HG02981 (cell line): Measurements from ENCODE around the gene COL27A1.

Source experiments
- ATAC-seq: cut with Tn5 transposase; IDR thresholded peaks from one replicate; pipeline ENCODE4 v1.9.1; 2021; ENCODE audit warnings: mild to moderate bottlenecking, moderate library complexity; ENCODE audit not compliant: unreplicated experiment

The COL27A1 gene

GRCh38 chr9:114155263-114155994 is at the start of gene COL27A1:
TSS of gene COL27A1 (plus strand) at chr9:114155537. CDS start at chr9:114155951, 414 bp downstream.
- peak; percentile 91 for ATAC-seq

- peak; percentile 18 for ATAC-seq
These were observed 47.9 kb upstream of the COL27A1 start for GRCh38 chr9:114107286-114108001.

- ATAC-seq, result peak; percentile 48
These were observed 47.1 kb upstream of the COL27A1 start for GRCh38 chr9:114108016-114108833.

GRCh38 chr9:114109124-114109523 is 46.2 kb upstream of the COL27A1 start:
- ATAC-seq, result no peak

- no peak for ATAC-seq
These were observed 45.2 kb upstream of the COL27A1 start for GRCh38 chr9:114110180-114110579.

GRCh38 chr9:114112325-114112724 is 43.0 kb upstream of the COL27A1 start:
- ATAC-seq, result no peak

GRCh38 chr9:114112778-114113584 is 42.4 kb upstream of the COL27A1 start:
- no peak for ATAC-seq

GRCh38 chr9:114114364-114114763 is 41.0 kb upstream of the COL27A1 start:
- ATAC-seq, result no peak

GRCh38 chr9:114115654-114116125 is 39.6 kb upstream of the COL27A1 start:
- no peak for ATAC-seq

GRCh38 chr9:114116126-114116747 is 39.1 kb upstream of the COL27A1 start:
- no peak for ATAC-seq

- no peak for ATAC-seq
These were observed 37.7 kb upstream of the COL27A1 start for GRCh38 chr9:114117614-114117995.

- no peak for ATAC-seq
These were observed 37.1 kb upstream of the COL27A1 start for GRCh38 chr9:114117996-114118830.

GRCh38 chr9:114119242-114120191 is 35.8 kb upstream of the COL27A1 start:
- no peak for ATAC-seq

GRCh38 chr9:114120192-114121014 is 34.9 kb upstream of the COL27A1 start:
- no peak for ATAC-seq

- no peak for ATAC-seq
These were observed 33.9 kb upstream of the COL27A1 start for GRCh38 chr9:114121227-114122135.
